Activated naive CD4-positive, alpha-beta T cell treated with anti-CD3 and anti-CD28 coated beads, Interleukin-2, amount 10 ng/mL, durations not matched to agents 7 days and 5 days (primary cell): ENCODE measurements around the gene RAB7B.

Source experiments
- CTCF ChIA-PET: fragments of 350-600 bp; sonication (Branson Sonifier 250); formaldehyde crosslinking; loops from one replicate; lab custom pipeline; 2021; ENCODE audit warnings: antibody characterized with exemption; lab: Charles Lee
- DNase-seq: peaks from one replicate; pipeline ENCODE4 v3.0.0-alpha.2; 2020
- H3K27ac Mint-ChIP-seq: one replicate; pipeline ENCODE4 v1.8.0; 2021; ENCODE audit warnings: mild to moderate bottlenecking, moderate library complexity, mixed read lengths
- H3K27me3 Mint-ChIP-seq: one replicate; pipeline ENCODE4 v1.8.0; 2021; ENCODE audit warnings: mild to moderate bottlenecking, mixed read lengths
- H3K36me3 Mint-ChIP-seq: one replicate; pipeline ENCODE4 v1.8.0; 2021; ENCODE audit warnings: mixed read lengths
- H3K4me1 Mint-ChIP-seq: one replicate; pipeline ENCODE4 v1.8.0; 2021; ENCODE audit warnings: mixed read lengths
- H3K4me3 Mint-ChIP-seq: one replicate; pipeline ENCODE4 v1.8.0; 2021; ENCODE audit warnings: mild to moderate bottlenecking, moderate library complexity, mixed read lengths
- H3K9me3 Mint-ChIP-seq: one replicate; pipeline ENCODE4 v1.8.0; 2021; ENCODE audit warnings: mixed read lengths

RAB7B gene

GRCh38 chr1:205936846-205937586 is 66.2 kb downstream of the RAB7B start:
- H3K9me3 Mint-ChIP-seq: no peaks in the 10 kb centered on the region
- no peak overlapping the region for H3K27ac Mint-ChIP-seq

GRCh38 chr1:205936311-205936710 is 66.9 kb downstream of the RAB7B start:
- no peaks in the 10 kb centered on the region for H3K36me3 Mint-ChIP-seq
- H3K9me3 Mint-ChIP-seq: no peaks in the 10 kb centered on the region
- H3K4me1 Mint-ChIP-seq: no peaks in the 10 kb centered on the region
- H3K4me3 Mint-ChIP-seq: no peak overlapping the region
- DNase-seq: no peak
- CTCF ChIA-PET: interaction anchor here (1.2 kb wide), 1 partner anchor 278 kb away, joined by 3 read pairs; no protein-coding TSS in a partner anchor
- H3K27me3 Mint-ChIP-seq: peaks cover 66% of the 10 kb centered on the region
- no peak overlapping the region for H3K27ac Mint-ChIP-seq

More at GRCh38 chr1:205936846-205937586, 66.2 kb downstream of the RAB7B start:
- H3K4me1 Mint-ChIP-seq: no peaks in the 10 kb centered on the region
- no peaks in the 10 kb centered on the region for H3K36me3 Mint-ChIP-seq
- H3K4me3 Mint-ChIP-seq: no peak overlapping the region
- CTCF ChIA-PET: interaction anchor here (1.2 kb wide), 1 partner anchor 278 kb away, joined by 3 read pairs; no protein-coding TSS in a partner anchor
- peaks cover 73% of the 10 kb centered on the region for H3K27me3 Mint-ChIP-seq
- no peak for DNase-seq

- no peaks in the 10 kb centered on the region for H3K4me1 Mint-ChIP-seq
- H3K9me3 Mint-ChIP-seq: no peaks in the 10 kb centered on the region
- no peaks in the 10 kb centered on the region for H3K36me3 Mint-ChIP-seq
- CTCF ChIA-PET: interaction anchor here (1.2 kb wide), 1 partner anchor 277 kb away, joined by 3 read pairs; no protein-coding TSS in a partner anchor
- peaks cover 64% of the 10 kb centered on the region for H3K27me3 Mint-ChIP-seq
- H3K27ac Mint-ChIP-seq: no peak overlapping the region
- no peak for DNase-seq
- H3K4me3 Mint-ChIP-seq: no peak overlapping the region
Measured at GRCh38 chr1:205935869-205936268, 67.3 kb downstream of the RAB7B start.

GRCh38 chr1:205934788-205935187 is 68.4 kb downstream of the RAB7B start:
- no peak for DNase-seq
- Mint-ChIP-seq H3K9me3 (no peaks in the 10 kb centered on the region), H3K4me3 (no peak overlapping the region), H3K27ac (no peak overlapping the region), H3K36me3 (no peaks in the 10 kb centered on the region), H3K27me3 (peaks cover 53% of the 10 kb centered on the region), H3K4me1 (no peaks in the 10 kb centered on the region)
- CTCF ChIA-PET: interaction anchor here (0.7 kb wide), 1 partner anchor 42 kb away, joined by 3 read pairs; no protein-coding TSS in a partner anchor

- no peaks in the 10 kb centered on the region for H3K36me3 Mint-ChIP-seq
- H3K27ac Mint-ChIP-seq: no peak overlapping the region
- H3K4me3 Mint-ChIP-seq: no peak overlapping the region
- CTCF ChIA-PET: interaction anchor here (0.6 to 1.2 kb wide), 2 partner anchors 43 to 213 kb away, joined by 3 read pairs; no protein-coding TSS in a partner anchor
- H3K9me3 Mint-ChIP-seq: no peaks in the 10 kb centered on the region
- DNase-seq: no peak
- peaks cover 44% of the 10 kb centered on the region for H3K27me3 Mint-ChIP-seq
- no peaks in the 10 kb centered on the region for H3K4me1 Mint-ChIP-seq
Measured at GRCh38 chr1:205933671-205934618, 69.2 kb downstream of the RAB7B start.

- no peaks in the 10 kb centered on the region for H3K9me3 Mint-ChIP-seq
- CTCF ChIA-PET: interaction anchor here (1.0 to 1.2 kb wide), 2 partner anchors 9 to 44 kb away, joined by 3 read pairs; no protein-coding TSS in a partner anchor
- no peak overlapping the region for H3K4me3 Mint-ChIP-seq
- DNase-seq: no peak
- no peak overlapping the region for H3K27ac Mint-ChIP-seq
- H3K36me3 Mint-ChIP-seq: no peaks in the 10 kb centered on the region
- no peaks in the 10 kb centered on the region for H3K4me1 Mint-ChIP-seq
- peaks cover 33% of the 10 kb centered on the region for H3K27me3 Mint-ChIP-seq
Measured at GRCh38 chr1:205932776-205933175, 70.4 kb downstream of the RAB7B start.

GRCh38 chr1:205930799-205931281 is 72.4 kb downstream of the RAB7B start:
- Mint-ChIP-seq H3K9me3 (no peaks in the 10 kb centered on the region), H3K27me3 (peaks cover 22% of the 10 kb centered on the region), H3K27ac (no peak overlapping the region), H3K4me3 (no peak overlapping the region), H3K36me3 (no peaks in the 10 kb centered on the region), H3K4me1 (no peaks in the 10 kb centered on the region)
- CTCF ChIA-PET: interaction anchor here (0.8 to 1.1 kb wide), 2 partner anchors 9 to 11 kb away, joined by 3 read pairs; no protein-coding TSS in a partner anchor
- no peak for DNase-seq

- CTCF ChIA-PET: interaction anchor here (1.1 to 1.8 kb wide), 2 partner anchors 10 to 47 kb away, joined by 3 to 10 read pairs; no protein-coding TSS in a partner anchor
Measured at GRCh38 chr1:205930195-205930577, 73.0 kb downstream of the RAB7B start.

GRCh38 chr1:205929496-205930194 is 73.5 kb downstream of the RAB7B start:
- Mint-ChIP-seq H3K4me3 (no peak overlapping the region), H3K27ac (no peak overlapping the region), H3K4me1 (no peaks in the 10 kb centered on the region), H3K27me3 (peaks cover 15% of the 10 kb centered on the region), H3K9me3 (no peaks in the 10 kb centered on the region), H3K36me3 (no peaks in the 10 kb centered on the region)
- CTCF ChIA-PET: interaction anchor here (1.1 to 1.8 kb wide), 2 partner anchors 10 to 48 kb away, joined by 3 to 10 read pairs; no protein-coding TSS in a partner anchor
- no peak for DNase-seq

More at GRCh38 chr1:205930195-205930577, 73.0 kb downstream of the RAB7B start:
- no peaks in the 10 kb centered on the region for H3K36me3 Mint-ChIP-seq
- no peak for DNase-seq
- H3K27me3 Mint-ChIP-seq: peaks cover 17% of the 10 kb centered on the region
- no peak overlapping the region for H3K27ac Mint-ChIP-seq
- H3K9me3 Mint-ChIP-seq: no peaks in the 10 kb centered on the region
- no peak overlapping the region for H3K4me3 Mint-ChIP-seq
- no peaks in the 10 kb centered on the region for H3K4me1 Mint-ChIP-seq

- Mint-ChIP-seq H3K4me3 (no peak overlapping the region), H3K27me3 (peaks cover 11% of the 10 kb centered on the region), H3K27ac (no peak overlapping the region), H3K36me3 (no peaks in the 10 kb centered on the region), H3K9me3 (no peaks in the 10 kb centered on the region), H3K4me1 (no peaks in the 10 kb centered on the region)
- no peak for DNase-seq
- CTCF ChIA-PET: no interaction called here
Measured at GRCh38 chr1:205928317-205928716, 74.9 kb downstream of the RAB7B start.

GRCh38 chr1:205927676-205928075 is 75.5 kb downstream of the RAB7B start:
- Mint-ChIP-seq H3K4me1 (no peaks in the 10 kb centered on the region), H3K36me3 (no peaks in the 10 kb centered on the region), H3K9me3 (no peaks in the 10 kb centered on the region), H3K27me3 (peaks cover 7% of the 10 kb centered on the region), H3K27ac (no peak overlapping the region), H3K4me3 (no peak overlapping the region)
- CTCF ChIA-PET: interaction anchor here (1.3 kb wide), 1 partner anchor 49 kb away, joined by 3 read pairs; no protein-coding TSS in a partner anchor
- no peak for DNase-seq

- Mint-ChIP-seq H3K27me3 (peaks cover 3% of the 10 kb centered on the region), H3K4me1 (no peaks in the 10 kb centered on the region), H3K4me3 (no peak overlapping the region), H3K9me3 (no peaks in the 10 kb centered on the region), H3K36me3 (no peaks in the 10 kb centered on the region), H3K27ac (no peak overlapping the region)
- CTCF ChIA-PET: interaction anchor here (1.3 kb wide), 1 partner anchor 50 kb away, joined by 3 read pairs; no protein-coding TSS in a partner anchor
- no peak for DNase-seq
Measured at GRCh38 chr1:205927247-205927646, 75.9 kb downstream of the RAB7B start.
